CD14-positive monocyte (primary cell): ENCODE results near the gene DNAH3. TPM values are rescaled to one million over a fixed set of nuclear protein-coding genes. Genes with fewer than 3 reads are reported as not detected.

Experiments used
- DNase-seq, 3 donors: peaks; one replicate each; pipeline ENCODE4 v3.0.0-alpha.2; 2011 to 2022
- H2AFZ ChIP-seq: 2 replicates; pipeline ENCODE4 v1.6.0; 2012; ENCODE audit warnings: mild to moderate bottlenecking, low read depth, low read length, inconsistent platforms; ENCODE audit not compliant: insufficient read depth, poor library complexity, severe bottlenecking
- H3K27ac ChIP-seq, 2 donors: 1 replicate in 1 of 2; 2 replicates in 1 of 2; pipeline ENCODE4 v1.5.1; 2012 to 2013; ENCODE audit warnings: low read length in 2 of 2, control low read depth in 1 of 2, inconsistent platforms in 1 of 2, low read depth in 1 of 2, mild to moderate bottlenecking in 1 of 2
- H3K27me3 ChIP-seq, 2 donors: one replicate each; pipeline versions ENCODE4 v1.6.0 to v1.6.1; 2011 to 2013; ENCODE audit warnings: low read length in 2 of 2; ENCODE audit not compliant: control insufficient read depth in 2 of 2, insufficient read depth in 2 of 2
- H3K36me3 ChIP-seq, 2 donors: replicated peaks in 1 of 2; 1 replicate in 1 of 2; 2 replicates in 1 of 2; pipeline versions ENCODE4 v1.5.1 to v1.6.1; 2012 to 2013; ENCODE audit warnings: low read length in 2 of 2, control low read depth in 1 of 2, inconsistent platforms in 1 of 2, mild to moderate bottlenecking in 1 of 2; ENCODE audit not compliant: insufficient read depth in 2 of 2, control insufficient read depth in 1 of 2
- H3K4me1 ChIP-seq, 2 donors: 1 replicate in 1 of 2; 2 replicates in 1 of 2; pipeline versions ENCODE4 v1.5.1 to v1.6.1; 2012 to 2013; ENCODE audit warnings: low read length in 2 of 2, control low read depth in 1 of 2, inconsistent platforms in 1 of 2, mild to moderate bottlenecking in 1 of 2, moderate library complexity in 1 of 2; ENCODE audit not compliant: insufficient read depth in 2 of 2, control insufficient read depth in 1 of 2
- H3K4me2 ChIP-seq: replicated peaks from 2 replicates; pipeline ENCODE3; 2012; ENCODE audit warnings: low read length, moderate library complexity, mild to moderate bottlenecking; ENCODE audit not compliant: poor library complexity, severe bottlenecking; ENCODE audit errors: extremely low read depth
- H3K4me3 ChIP-seq, 3 experiments: fragments of 200-600 bp in 1 of 3; sonication (generic) in 1 of 3; replicated peaks in 1 of 3; 1 replicate in 2 of 3; 2 replicates in 1 of 3; pipeline ENCODE4 v1.5.1; 2011 to 2013; ENCODE audit warnings: low read length in 3 of 3, mild to moderate bottlenecking in 3 of 3, control low read depth in 2 of 3, low read depth in 2 of 3, inconsistent platforms in 1 of 3, moderate library complexity in 1 of 3
- H3K79me2 ChIP-seq: 2 replicates; pipeline ENCODE4 v1.6.0; 2012; ENCODE audit warnings: mild to moderate bottlenecking, control low read depth, inconsistent platforms, low read length, moderate library complexity; ENCODE audit not compliant: insufficient read depth
- H3K9ac ChIP-seq: 2 replicates; pipeline ENCODE4 v1.6.0; 2017; ENCODE audit warnings: low read length, mild to moderate bottlenecking; ENCODE audit not compliant: insufficient read depth, poor library complexity, severe bottlenecking
- H3K9me3 ChIP-seq, 2 donors: replicated peaks in 1 of 2; 1 replicate in 1 of 2; 2 replicates in 1 of 2; pipeline versions ENCODE4 v1.5.1 to v1.6.1; 2012 to 2013; ENCODE audit warnings: low read length in 2 of 2, control low read depth in 1 of 2; ENCODE audit not compliant: control insufficient read depth in 1 of 2, insufficient read depth in 1 of 2
- H4K20me1 ChIP-seq: 2 replicates; pipeline ENCODE4 v1.6.0; 2012; ENCODE audit warnings: mild to moderate bottlenecking, low read length, control low read depth, moderate library complexity; ENCODE audit not compliant: insufficient read depth
- H3K27ac Mint-ChIP-seq, 7 donors: one replicate each; pipeline ENCODE4 v1.8.0; 2020; ENCODE audit warnings: mild to moderate bottlenecking in 7 of 7, mixed read lengths in 7 of 7, moderate library complexity in 6 of 7, inconsistent platforms in 2 of 7
- H3K27me3 Mint-ChIP-seq, 3 donors: one replicate each; pipeline ENCODE4 v1.8.0; 2021 to 2022; ENCODE audit warnings: low read depth in 3 of 3, mild to moderate bottlenecking in 3 of 3, mixed read lengths in 3 of 3, moderate library complexity in 3 of 3, inconsistent platforms in 1 of 3
- H3K36me3 Mint-ChIP-seq, 2 donors: one replicate each; pipeline ENCODE4 v1.8.0; 2020; ENCODE audit warnings: mixed read lengths in 2 of 2, inconsistent platforms in 1 of 2, mild to moderate bottlenecking in 1 of 2
- H3K4me1 Mint-ChIP-seq: one replicate; pipeline ENCODE4 v1.8.0; 2020; ENCODE audit warnings: mild to moderate bottlenecking, mixed read lengths
- H3K4me3 Mint-ChIP-seq, 2 donors: one replicate each; pipeline ENCODE4 v1.8.0; 2020; ENCODE audit warnings: mild to moderate bottlenecking in 2 of 2, mixed read lengths in 2 of 2, moderate library complexity in 1 of 2
- H3K9me3 Mint-ChIP-seq, 7 donors: one replicate each; pipeline ENCODE4 v1.8.0; 2020 to 2022; ENCODE audit warnings: mixed read lengths in 7 of 7, mild to moderate bottlenecking in 6 of 7, moderate library complexity in 6 of 7, inconsistent platforms in 2 of 7
- WGBS: methylation state at CpG from one replicate; pipeline ENCODE4 v1.1.5; 2013; ENCODE audit warnings: missing lambda C conversion rate; ENCODE audit not compliant: insufficient coverage; 5-methylcytosine and 5-hydroxymethylcytosine counted together
- intact Hi-C, 2 donors: fragments of 100-400 bp; cut with micrococcal nuclease; formaldehyde crosslinking; loops; one replicate each; pipeline versions ENCODE4 v1.15.0 to v1.15.1; 2023
- polyA plus RNA-seq, 3 donors: library from polyadenylated mRNA; depleted of rRNA in 1 of 3; unstranded in 2 of 3; stranded (reverse) in 1 of 3; fragments of 300-500 nt in 2 of 3; fragments of >200 nt in 1 of 3; fragmentation: Illumina TruSeq in 2 of 3; gene quantifications; 1 replicate in 2 of 3; 2 replicates in 1 of 3; pipeline ENCODE4 v1.2.3, GENCODE V29; 2012 to 2021
- TF ChIP-seq, protein P1 (sequence below): fragments of 200-600 bp; IDR thresholded peaks from one replicate; pipeline ENCODE4 v1.8.0; 2022; ENCODE audit warnings: antibody characterized with exemption, mild to moderate bottlenecking

The DNAH3 gene
- polyA plus RNA-seq, 3 donors, result not detected

DNA sequence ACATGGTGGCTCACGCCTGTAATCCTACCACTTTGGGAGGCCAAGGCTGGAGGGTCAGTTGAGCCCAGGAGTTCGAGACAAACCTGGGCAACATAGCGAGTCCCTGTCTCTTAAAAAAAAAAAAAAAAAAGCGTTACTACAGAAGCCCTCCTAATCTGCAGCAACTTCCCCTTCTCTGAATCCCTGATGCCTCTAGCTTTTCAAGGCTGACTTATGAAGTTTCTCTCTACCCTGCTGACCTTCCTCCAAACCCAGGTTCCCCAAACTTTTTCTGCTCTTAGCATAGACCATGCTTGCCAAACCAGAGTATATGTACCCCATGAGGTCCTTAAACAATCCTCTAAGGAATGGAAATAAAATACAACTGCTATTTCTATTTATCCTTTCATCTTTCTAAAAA lies 233.7 kb downstream of the DNAH3 start:
- Histone ChIP-seq H3K4me3 (no peak overlapping the region), H3K79me2 (no peaks in the 10 kb centered on the region), H3K9ac (no peak overlapping the region), H2AFZ (no peak overlapping the region), H3K27ac (no peak overlapping the region), H3K4me2 (peak overlapping the region; percentile 28), H3K27me3 (no peaks in the 10 kb centered on the region), H3K36me3 (no peaks in the 10 kb centered on the region), H3K4me1 (peaks cover 22 to 38% of the 10 kb centered on the region in 2 donors), H3K9me3 (no peaks in the 10 kb centered on the region), H4K20me1 (no peaks in the 10 kb centered on the region)
- TF ChIP-seq, protein P1, sequence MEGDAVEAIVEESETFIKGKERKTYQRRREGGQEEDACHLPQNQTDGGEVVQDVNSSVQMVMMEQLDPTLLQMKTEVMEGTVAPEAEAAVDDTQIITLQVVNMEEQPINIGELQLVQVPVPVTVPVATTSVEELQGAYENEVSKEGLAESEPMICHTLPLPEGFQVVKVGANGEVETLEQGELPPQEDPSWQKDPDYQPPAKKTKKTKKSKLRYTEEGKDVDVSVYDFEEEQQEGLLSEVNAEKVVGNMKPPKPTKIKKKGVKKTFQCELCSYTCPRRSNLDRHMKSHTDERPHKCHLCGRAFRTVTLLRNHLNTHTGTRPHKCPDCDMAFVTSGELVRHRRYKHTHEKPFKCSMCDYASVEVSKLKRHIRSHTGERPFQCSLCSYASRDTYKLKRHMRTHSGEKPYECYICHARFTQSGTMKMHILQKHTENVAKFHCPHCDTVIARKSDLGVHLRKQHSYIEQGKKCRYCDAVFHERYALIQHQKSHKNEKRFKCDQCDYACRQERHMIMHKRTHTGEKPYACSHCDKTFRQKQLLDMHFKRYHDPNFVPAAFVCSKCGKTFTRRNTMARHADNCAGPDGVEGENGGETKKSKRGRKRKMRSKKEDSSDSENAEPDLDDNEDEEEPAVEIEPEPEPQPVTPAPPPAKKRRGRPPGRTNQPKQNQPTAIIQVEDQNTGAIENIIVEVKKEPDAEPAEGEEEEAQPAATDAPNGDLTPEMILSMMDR, result no peak
- Mint-ChIP-seq H3K36me3 (peaks cover 10 to 11% of the 10 kb centered on the region in 2 donors), H3K9me3 (peaks cover 0 to 3% (median 0%) of the 10 kb centered on the region in 7 donors), H3K4me3 (no peak overlapping the region), H3K27ac (peak overlapping the region in 1 of 7 donors; percentile 62), H3K4me1 (peaks cover 28% of the 10 kb centered on the region), H3K27me3 (peaks cover 0 to 4% (median 2%) of the 10 kb centered on the region in 3 donors)
- WGBS, result 44% methylated on average over 2 of the region's 4 CpGs
- peak in 2 of 3 donors; percentile 46 to 53 for DNase-seq
- intact Hi-C loops, result no loop called here

DNA sequence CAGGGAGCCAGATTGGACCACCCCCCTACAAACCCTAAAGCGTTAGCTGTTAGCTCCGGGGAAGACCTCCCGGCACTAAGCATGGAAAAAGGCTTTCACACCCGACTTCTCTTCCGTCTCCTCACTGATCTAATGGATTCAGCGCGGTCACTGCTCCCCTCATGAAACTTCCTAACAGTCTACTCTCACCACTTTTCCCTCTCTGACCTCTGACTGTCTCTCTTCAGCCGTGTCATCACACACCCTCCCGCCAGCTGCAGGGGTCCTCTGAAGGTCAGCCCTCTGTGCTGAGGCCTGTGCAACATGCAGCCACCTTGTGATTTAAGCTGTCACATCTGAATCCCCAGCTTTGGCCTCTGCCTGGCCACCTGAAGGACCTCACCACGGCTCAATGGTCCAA lies 234.4 kb downstream of the DNAH3 start:
- Histone ChIP-seq H3K27me3 (no peaks in the 10 kb centered on the region), H3K4me3 (no peak overlapping the region), H3K27ac (no peak overlapping the region), H3K9ac (no peak overlapping the region), H3K4me2 (no peak overlapping the region), H3K9me3 (no peaks in the 10 kb centered on the region), H3K79me2 (no peaks in the 10 kb centered on the region), H4K20me1 (no peaks in the 10 kb centered on the region), H3K36me3 (no peaks in the 10 kb centered on the region), H3K4me1 (peaks cover 28 to 45% of the 10 kb centered on the region in 2 donors), H2AFZ (no peak overlapping the region)
- peak overlapping the region in 1 of 7 donors; percentile 76 for H3K27ac Mint-ChIP-seq
- intact Hi-C loops, result no loop called here
- WGBS, result 93% methylated on average over 10 of the region's 10 CpGs
- DNase-seq, result no peak
- H3K9me3 Mint-ChIP-seq, result peaks cover 0 to 3% (median 0%) of the 10 kb centered on the region in 7 donors
- TF ChIP-seq, protein P1, result no peak
- peaks cover 10 to 11% of the 10 kb centered on the region in 2 donors for H3K36me3 Mint-ChIP-seq
- peaks cover 0 to 4% (median 2%) of the 10 kb centered on the region in 3 donors for H3K27me3 Mint-ChIP-seq
- H3K4me3 Mint-ChIP-seq, result no peak overlapping the region
- H3K4me1 Mint-ChIP-seq, result peaks cover 34% of the 10 kb centered on the region
